Measurements from ENCODE around the gene HECW1.

Gene HECW1

DNA sequence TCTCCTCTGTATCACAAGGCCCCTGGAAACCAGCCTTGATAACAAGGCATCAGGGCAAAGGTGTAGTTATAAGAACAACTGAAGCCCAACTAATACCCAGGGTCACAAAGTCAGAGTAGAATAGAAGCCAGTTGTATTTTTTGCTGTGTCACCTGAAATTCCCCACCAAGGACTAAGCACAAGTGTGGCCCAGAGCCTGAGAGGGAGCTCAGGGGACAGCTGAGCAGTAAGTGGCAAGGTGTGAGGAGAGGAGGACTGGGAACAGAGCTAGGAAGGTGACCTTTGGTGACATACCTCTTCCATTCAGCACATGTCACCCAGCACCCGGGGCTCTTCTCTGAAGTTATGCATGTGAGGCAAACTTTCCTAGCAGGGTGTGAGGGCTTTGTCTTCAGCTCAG, 179.9 kb downstream of the HECW1 start:
- intact Hi-C loops (cut with micrococcal nuclease): no loop called here
- H3K9me3 Mint-ChIP-seq: peaks cover 25% of the 10 kb centered on the region
- H3K27me3 Mint-ChIP-seq: peaks cover 3% of the 10 kb centered on the region
- H3K27ac Mint-ChIP-seq: no peak overlapping the region
- H3K36me3 Mint-ChIP-seq (ENCODE audit: low read depth): no peaks in the 10 kb centered on the region
- H3K4me1 Mint-ChIP-seq (ENCODE audit: low read depth): no peaks in the 10 kb centered on the region
- H3K4me3 Mint-ChIP-seq: no peak overlapping the region

DNA sequence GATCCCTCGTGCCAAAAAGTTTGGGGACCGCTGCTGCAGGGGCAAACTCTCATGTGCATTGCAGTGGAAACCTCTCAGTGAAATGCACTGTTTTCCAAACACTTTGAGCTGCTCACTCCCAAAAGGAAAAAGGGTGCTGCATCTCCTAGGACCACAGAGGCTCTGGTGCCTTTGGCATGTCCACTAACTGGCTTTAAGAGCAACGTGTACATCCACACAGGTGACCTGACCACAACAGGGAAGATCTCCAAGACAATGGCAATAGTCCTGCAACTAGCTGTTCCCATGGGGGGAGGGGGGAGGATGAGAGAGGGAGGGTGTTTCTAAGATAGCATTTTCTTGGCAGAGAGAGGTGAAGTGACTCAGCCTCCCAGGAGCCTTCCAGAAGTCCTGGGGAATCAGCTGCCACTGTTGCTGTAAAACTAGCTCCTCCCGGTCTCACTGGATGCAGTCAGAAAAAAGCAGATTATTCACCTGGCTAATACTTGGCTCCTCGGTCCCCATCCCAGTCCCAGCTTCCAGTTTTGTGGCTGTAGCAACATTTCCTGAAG, 181.7 kb downstream of the HECW1 start:
- Mint-ChIP-seq H3K4me1 (ENCODE audit: low read depth) (no peaks in the 10 kb centered on the region), H3K27ac (no peak overlapping the region), H3K9me3 (peaks cover 25% of the 10 kb centered on the region), H3K36me3 (ENCODE audit: low read depth) (no peaks in the 10 kb centered on the region), H3K27me3 (peaks cover 3% of the 10 kb centered on the region), H3K4me3 (no peak overlapping the region)
- intact Hi-C loops (cut with micrococcal nuclease): no loop called here

- Mint-ChIP-seq H3K9me3 (peaks cover 12% of the 10 kb centered on the region), H3K27ac (no peak overlapping the region), H3K36me3 (ENCODE audit: low read depth) (no peaks in the 10 kb centered on the region), H3K27me3 (peaks cover 3% of the 10 kb centered on the region), H3K4me1 (ENCODE audit: low read depth) (no peaks in the 10 kb centered on the region), H3K4me3 (no peak overlapping the region)
- intact Hi-C loops (cut with micrococcal nuclease): no loop called here
Measured at GRCh38 chr7:43295429-43295828, 183.0 kb downstream of the HECW1 start.

DNA sequence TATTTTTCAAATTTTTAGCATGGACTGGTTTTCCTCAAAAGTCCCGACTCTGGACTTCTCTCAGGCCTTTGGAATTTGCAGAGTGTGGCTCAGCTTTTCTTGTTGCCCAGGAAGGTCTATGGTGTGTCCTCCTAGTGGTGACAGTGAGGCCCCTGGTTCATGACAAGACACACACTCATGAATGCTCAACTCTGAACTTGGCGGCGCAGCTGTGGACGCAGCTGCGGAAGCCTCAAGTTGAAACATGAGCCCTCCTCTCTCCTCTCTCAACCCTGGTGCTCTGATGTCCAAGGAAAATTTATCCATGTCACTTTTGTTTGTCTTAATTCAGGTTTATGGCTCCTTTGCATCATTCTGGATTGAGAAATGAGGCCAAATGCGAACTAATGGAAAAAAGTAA, 183.9 kb downstream of the HECW1 start:
- H3K36me3 Mint-ChIP-seq (ENCODE audit: low read depth): no peaks in the 10 kb centered on the region
- peaks cover 3% of the 10 kb centered on the region for H3K27me3 Mint-ChIP-seq
- H3K27ac Mint-ChIP-seq: no peak overlapping the region
- no peaks in the 10 kb centered on the region for H3K4me1 Mint-ChIP-seq (ENCODE audit: low read depth)
- intact Hi-C loops (cut with micrococcal nuclease): no loop called here
- peaks cover 3% of the 10 kb centered on the region for H3K9me3 Mint-ChIP-seq
- H3K4me3 Mint-ChIP-seq: no peak overlapping the region

DNA sequence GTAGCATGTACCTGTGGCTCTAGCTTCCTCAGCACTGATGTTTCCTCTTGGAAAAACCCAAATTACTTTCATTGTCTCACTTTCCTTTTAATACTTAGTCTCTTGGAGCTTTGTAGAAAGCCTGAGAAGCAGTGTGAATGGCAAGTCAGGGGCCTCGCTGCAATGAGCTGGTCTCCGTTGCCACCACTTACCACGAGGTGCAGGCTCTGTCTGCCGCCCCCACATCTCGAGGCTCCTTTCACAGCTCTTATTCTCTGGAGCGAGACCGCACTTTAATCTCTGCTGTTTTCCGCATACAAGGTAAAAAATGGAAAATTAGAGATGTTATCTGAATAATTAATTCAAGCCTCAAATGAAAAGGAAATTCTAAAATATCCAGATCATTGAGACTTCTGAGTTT, 186.2 kb downstream of the HECW1 start:
- H3K27me3 Mint-ChIP-seq: peaks cover 5% of the 10 kb centered on the region
- H3K36me3 Mint-ChIP-seq (ENCODE audit: low read depth): no peaks in the 10 kb centered on the region
- no peak overlapping the region for H3K4me3 Mint-ChIP-seq
- intact Hi-C loops (cut with micrococcal nuclease): no loop called here
- H3K27ac Mint-ChIP-seq: no peak overlapping the region
- no peaks in the 10 kb centered on the region for H3K9me3 Mint-ChIP-seq
- no peaks in the 10 kb centered on the region for H3K4me1 Mint-ChIP-seq (ENCODE audit: low read depth)

- Mint-ChIP-seq H3K9me3 (no peaks in the 10 kb centered on the region), H3K27ac (no peak overlapping the region), H3K4me3 (no peak overlapping the region), H3K36me3 (ENCODE audit: low read depth) (no peaks in the 10 kb centered on the region), H3K27me3 (peaks cover 2% of the 10 kb centered on the region), H3K4me1 (ENCODE audit: low read depth) (no peaks in the 10 kb centered on the region)
- intact Hi-C loops (cut with micrococcal nuclease): no loop called here
Measured at GRCh38 chr7:43300121-43300520, 187.7 kb downstream of the HECW1 start.

- Mint-ChIP-seq H3K9me3 (no peaks in the 10 kb centered on the region), H3K27ac (no peak overlapping the region), H3K27me3 (peaks cover 2% of the 10 kb centered on the region), H3K4me3 (no peak overlapping the region), H3K36me3 (ENCODE audit: low read depth) (no peaks in the 10 kb centered on the region), H3K4me1 (ENCODE audit: low read depth) (no peaks in the 10 kb centered on the region)
- intact Hi-C loops (cut with micrococcal nuclease): no loop called here
Measured at GRCh38 chr7:43302211-43302711, 189.8 kb downstream of the HECW1 start.

DNA sequence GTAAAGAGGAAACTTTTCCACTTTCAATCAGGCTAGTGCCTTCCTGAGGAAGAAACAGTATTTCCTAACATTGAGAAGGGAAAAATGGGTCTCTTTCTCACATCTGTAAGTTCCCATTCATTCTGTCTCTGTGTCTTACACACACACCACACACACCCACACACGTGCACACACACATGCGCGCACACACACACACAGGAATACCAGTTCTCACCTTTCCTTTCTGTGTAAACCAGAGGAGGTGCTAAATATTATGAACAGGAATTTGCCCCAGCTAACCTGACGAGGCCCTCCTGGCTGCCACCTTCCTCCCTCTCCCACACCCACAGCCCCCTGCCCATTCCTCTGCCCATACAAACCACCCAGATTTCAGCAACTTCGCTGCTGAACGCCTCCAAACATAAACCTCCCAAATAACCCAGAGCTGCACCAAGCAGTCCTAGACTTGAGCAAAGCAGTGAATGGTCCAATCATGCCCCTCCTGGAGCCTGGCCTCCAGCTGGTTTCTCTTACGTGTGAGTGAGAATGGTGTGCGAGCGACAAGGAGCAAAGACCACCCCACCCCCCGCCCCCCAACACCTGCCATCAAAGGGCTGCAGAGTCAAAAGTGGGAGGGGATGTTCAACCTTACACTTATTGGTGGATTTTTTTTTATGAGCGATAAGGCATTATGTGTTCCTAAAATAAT, 190.5 kb downstream of the HECW1 start:
- Mint-ChIP-seq H3K27ac (no peak overlapping the region), H3K27me3 (peaks cover 2% of the 10 kb centered on the region), H3K4me3 (no peak overlapping the region), H3K36me3 (ENCODE audit: low read depth) (no peaks in the 10 kb centered on the region), H3K4me1 (ENCODE audit: low read depth) (no peaks in the 10 kb centered on the region), H3K9me3 (no peaks in the 10 kb centered on the region)
- intact Hi-C loops (cut with micrococcal nuclease): no loop called here

GRCh38 chr7:43303740-43304241, 191.3 kb downstream of the HECW1 start:
- Mint-ChIP-seq H3K27me3 (peaks cover 2% of the 10 kb centered on the region), H3K9me3 (no peaks in the 10 kb centered on the region), H3K36me3 (ENCODE audit: low read depth) (no peaks in the 10 kb centered on the region), H3K4me1 (ENCODE audit: low read depth) (no peaks in the 10 kb centered on the region), H3K27ac (no peak overlapping the region), H3K4me3 (no peak overlapping the region)
- intact Hi-C loops (cut with micrococcal nuclease): no loop called here

GRCh38 chr7:43306404-43306803, 194.0 kb downstream of the HECW1 start:
- H3K27ac Mint-ChIP-seq: no peak overlapping the region

DNA sequence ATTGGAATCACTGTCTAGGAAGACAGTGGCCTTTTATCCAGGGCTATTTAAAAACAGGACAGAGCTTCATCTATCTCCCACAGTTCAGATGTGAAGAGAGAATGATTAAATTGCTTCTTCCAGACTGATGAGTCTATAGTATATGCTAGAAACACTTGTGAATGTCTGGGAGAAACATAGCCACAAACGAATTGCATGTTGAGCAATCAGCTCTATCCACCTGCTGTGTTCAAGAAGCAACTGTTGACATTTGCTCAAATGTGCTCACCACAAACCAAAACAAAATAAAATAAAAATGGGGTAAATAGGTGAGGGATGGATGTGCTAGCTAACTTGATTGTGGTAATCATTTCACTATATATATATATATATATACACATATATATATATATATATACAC, 195.1 kb downstream of the HECW1 start:
- intact Hi-C loops (cut with micrococcal nuclease): no loop called here
- Mint-ChIP-seq H3K27ac (no peak overlapping the region), H3K9me3 (no peaks in the 10 kb centered on the region), H3K27me3 (peaks cover 2% of the 10 kb centered on the region), H3K36me3 (ENCODE audit: low read depth) (no peaks in the 10 kb centered on the region), H3K4me1 (ENCODE audit: low read depth) (no peaks in the 10 kb centered on the region), H3K4me3 (no peak overlapping the region)

More at GRCh38 chr7:43306404-43306803, 194.0 kb downstream of the HECW1 start:
- intact Hi-C loops (cut with micrococcal nuclease): no loop called here
- Mint-ChIP-seq H3K4me1 (ENCODE audit: low read depth) (no peaks in the 10 kb centered on the region), H3K9me3 (no peaks in the 10 kb centered on the region), H3K36me3 (ENCODE audit: low read depth) (no peaks in the 10 kb centered on the region), H3K27me3 (peaks cover 2% of the 10 kb centered on the region), H3K4me3 (no peak overlapping the region)

DNA sequence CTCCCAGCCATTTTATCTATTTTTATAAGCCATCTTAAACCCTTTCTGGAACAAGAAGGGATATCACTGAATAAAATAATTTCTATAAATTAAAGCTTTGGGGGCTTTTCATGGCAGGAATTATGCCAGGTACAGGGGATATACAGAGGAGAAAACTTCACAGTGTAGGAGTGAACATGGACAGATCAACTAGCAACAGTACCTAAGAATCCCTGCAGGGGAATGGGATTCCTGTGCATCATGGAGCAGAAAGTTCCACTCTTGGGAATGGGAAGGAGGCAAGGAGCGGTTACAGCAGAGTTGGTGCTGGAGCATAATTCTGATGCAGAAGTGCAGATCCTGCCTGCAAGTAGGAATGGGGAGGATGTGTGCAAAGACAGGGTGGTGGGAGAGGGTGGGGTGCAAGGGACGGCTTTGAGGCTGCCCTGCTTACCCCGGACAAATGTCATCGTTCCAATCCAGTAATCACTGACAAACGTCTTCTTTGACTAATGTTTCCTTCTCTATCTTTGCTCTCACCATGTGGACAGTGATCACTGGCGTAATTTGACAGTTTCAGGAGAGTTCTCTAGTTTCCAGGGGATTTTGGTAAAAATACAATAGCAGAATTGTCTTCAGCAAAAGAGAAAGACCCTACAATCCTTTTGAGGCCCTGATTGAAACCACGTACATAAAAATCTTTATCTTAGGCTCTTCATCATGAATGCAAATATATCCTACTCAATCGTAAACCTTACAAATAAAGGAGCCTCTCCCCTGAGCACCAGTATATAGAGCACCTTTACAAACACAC, 196.7 kb downstream of the HECW1 start:
- H3K4me3 Mint-ChIP-seq: no peak overlapping the region
- intact Hi-C loops (cut with micrococcal nuclease): no loop called here
- no peaks in the 10 kb centered on the region for H3K36me3 Mint-ChIP-seq (ENCODE audit: low read depth)
- H3K4me1 Mint-ChIP-seq (ENCODE audit: low read depth): no peaks in the 10 kb centered on the region
- H3K9me3 Mint-ChIP-seq: no peaks in the 10 kb centered on the region
- no peaks in the 10 kb centered on the region for H3K27me3 Mint-ChIP-seq
- H3K27ac Mint-ChIP-seq: no peak overlapping the region

- H3K27me3 Mint-ChIP-seq: no peaks in the 10 kb centered on the region
- no peak overlapping the region for H3K4me3 Mint-ChIP-seq
- no peak overlapping the region for H3K27ac Mint-ChIP-seq
- no peaks in the 10 kb centered on the region for H3K9me3 Mint-ChIP-seq
- no peaks in the 10 kb centered on the region for H3K4me1 Mint-ChIP-seq (ENCODE audit: low read depth)
- no peaks in the 10 kb centered on the region for H3K36me3 Mint-ChIP-seq (ENCODE audit: low read depth)
- intact Hi-C loops (cut with micrococcal nuclease): no loop called here
Measured at GRCh38 chr7:43309706-43310022, 197.2 kb downstream of the HECW1 start.

DNA sequence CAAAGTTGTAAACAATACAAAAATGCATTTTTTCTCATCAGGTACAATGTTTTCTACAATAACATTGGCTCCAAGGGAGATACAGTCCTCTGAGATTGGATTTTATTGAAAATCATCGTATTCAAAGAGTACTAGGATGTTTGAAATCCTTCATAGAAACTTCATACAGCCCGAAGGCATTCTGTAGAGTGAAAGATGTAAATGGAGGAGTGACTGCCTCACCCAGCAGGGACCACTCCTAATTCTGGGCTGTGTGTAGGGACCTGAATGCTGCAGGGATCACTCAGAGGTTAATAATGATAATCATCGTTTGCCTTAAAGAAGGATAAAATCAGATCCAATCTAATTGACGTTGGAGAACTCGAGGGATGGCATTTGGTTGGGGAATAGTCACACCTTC, 198.6 kb downstream of the HECW1 start:
- H3K36me3 Mint-ChIP-seq (ENCODE audit: low read depth): no peaks in the 10 kb centered on the region
- H3K27ac Mint-ChIP-seq: no peak overlapping the region
- H3K9me3 Mint-ChIP-seq: no peaks in the 10 kb centered on the region
- no peak overlapping the region for H3K4me3 Mint-ChIP-seq
- H3K4me1 Mint-ChIP-seq (ENCODE audit: low read depth): no peaks in the 10 kb centered on the region
- intact Hi-C loops (cut with micrococcal nuclease): no loop called here
- no peaks in the 10 kb centered on the region for H3K27me3 Mint-ChIP-seq

All from dendritic cell treated with granulocyte-macrophage colony-stimulating factor and Interleukin-4, amounts not matched to agents 40 ng/mL and 50 ng/mL, for 4 days (primary cell).